ENCODE results near the gene TSSC4.

DNA sequence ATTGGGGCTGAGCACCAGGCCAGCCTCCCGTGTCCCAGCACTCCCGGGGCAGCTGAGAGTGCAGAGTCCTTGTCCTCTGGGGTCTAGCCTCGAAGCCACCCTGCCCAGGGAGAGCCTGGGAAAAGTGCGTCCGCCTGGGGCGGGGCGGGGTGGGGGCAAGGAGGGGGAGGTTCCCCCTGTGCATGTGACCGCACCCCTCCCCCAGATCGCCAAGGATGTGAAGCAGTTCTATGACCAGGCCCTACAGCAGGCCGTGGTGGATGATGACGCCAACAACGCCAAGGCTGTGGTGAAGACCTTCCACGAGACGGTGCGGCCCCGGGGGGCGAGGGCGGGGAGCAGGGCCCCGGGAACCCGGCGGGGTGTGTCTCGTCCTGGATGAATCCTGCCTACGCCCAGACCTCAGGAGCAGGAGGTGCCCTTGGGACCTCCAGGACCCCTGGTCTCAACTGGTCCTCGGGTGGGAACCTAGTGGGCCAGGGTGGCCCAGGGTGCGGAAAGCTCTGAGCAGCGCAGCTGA is 5.3 kb upstream of the TSSC4 start:
- TF ChIP-seq EZH2 (IDR thresholded peaks at IDR 0.05) (no peak), POLR2AphosphoS5 (IDR thresholded peaks at IDR 0.05; ENCODE audit: borderline replicate concordance, low read depth, low read length) (no peak)

All from SK-N-MC (cell line).